HepG2 (cell line): ENCODE data around the gene SMOC1. TPM values are rescaled to one million over a fixed set of nuclear protein-coding genes. Genes with fewer than 3 reads are reported as not detected.
A peak's percentile ranks its signal among the peaks of the same experiment; 100 is the strongest.

Experiments used
- GFI1 ChIP-seq: sonication (generic); formaldehyde crosslinking; IDR thresholded peaks from 2 replicates; pipeline ENCODE4 v1.5.0; 2020; ENCODE audit warnings: missing genetic modification reagents, mild to moderate bottlenecking, borderline replicate concordance
- MATR3 ChIP-seq: sonication (generic); formaldehyde crosslinking; IDR thresholded peaks from 2 replicates; pipeline ENCODE4 v1.4.0; 2020; ENCODE audit warnings: missing genetic modification reagents
- MIER2 ChIP-seq: IDR thresholded peaks from 2 replicates; pipeline ENCODE4 v1.6.1; 2016; ENCODE audit warnings: missing biosample characterization, missing genetic modification reagents
- SOX13 ChIP-seq, 3 experiments: fragments of 450-650 bp in 1 of 3; sonication (generic) in 1 of 3; formaldehyde crosslinking in 1 of 3; IDR thresholded peaks in 2 of 3; conservative IDR thresholded peaks in 1 of 3; 2 replicates each; pipeline versions ENCODE4 v1.5.0 to v1.6.1; 2016 to 2020; ENCODE audit warnings: antibody characterized with exemption in 1 of 3, mild to moderate bottlenecking in 1 of 3, missing compliant biosample characterization in 1 of 3, missing genetic modification reagents in 1 of 3, moderate library complexity in 1 of 3
- TARDBP ChIP-seq: sonication (generic); formaldehyde crosslinking; IDR thresholded peaks from 2 replicates; pipeline ENCODE4 v1.8.0; 2022; ENCODE audit warnings: mild to moderate bottlenecking, missing genetic modification reagents
- ZNF564 ChIP-seq: sonication (generic); formaldehyde crosslinking; IDR thresholded peaks from 2 replicates; pipeline ENCODE4 v1.8.1; 2023; ENCODE audit warnings: mild to moderate bottlenecking, missing genetic modification reagents
- ZNF678 ChIP-seq: sonication (generic); formaldehyde crosslinking; IDR thresholded peaks from 2 replicates; pipeline ENCODE4 v1.4.0; 2020; ENCODE audit warnings: mild to moderate bottlenecking, missing genetic modification reagents
- polyA plus RNA-seq, 8 experiments: library from polyadenylated mRNA; depleted of rRNA in 3 of 8; stranded (reverse) in 7 of 8; unstranded in 1 of 8; fragments of >200 nt; fragmentation: Illumina TruSeq in 4 of 8; extraction: Trizol in 4 of 8; gene quantifications; 2 replicates each; pipeline versions ENCODE4 v1.2.1 to v1.2.3, GENCODE V29; 2011 to 2016; ENCODE audit warnings: low read depth in 4 of 8, missing spikeins in 1 of 8, mixed read lengths in 1 of 8; ENCODE audit not compliant: insufficient read depth in 1 of 8
- total RNA-seq, 5 experiments: library from RNA; depleted of rRNA; stranded (reverse); fragments of >200 nt; fragmentation: Illumina TruSeq; extraction: Trizol; gene quantifications; 2 replicates each; pipeline ENCODE4 v1.2.3, GENCODE V29; 2016; ENCODE audit warnings: low read depth in 1 of 5
- TF ChIP-seq, protein P1 (sequence below): sonication (generic); formaldehyde crosslinking; IDR thresholded peaks from one replicate; pipeline ENCODE4 v1.5.1; 2020; ENCODE audit warnings: mild to moderate bottlenecking, missing genetic modification reagents; ENCODE audit errors: not compliant biosample characterization
- TF ChIP-seq, protein P2 (sequence below): sonication (generic); formaldehyde crosslinking; IDR thresholded peaks from 2 replicates; pipeline ENCODE4 v1.5.0; 2020; ENCODE audit warnings: mild to moderate bottlenecking, missing genetic modification reagents, moderate library complexity
- TF ChIP-seq, protein P3 (sequence below): sonication (generic); formaldehyde crosslinking; IDR thresholded peaks from 2 replicates; pipeline ENCODE4 v1.5.1; 2020; ENCODE audit warnings: missing genetic modification reagents, mild to moderate bottlenecking, borderline replicate concordance
- TF ChIP-seq, protein P4 (sequence below): sonication (generic); formaldehyde crosslinking; IDR thresholded peaks from 2 replicates; pipeline ENCODE4 v1.4.0; 2020; ENCODE audit warnings: mild to moderate bottlenecking, missing genetic modification reagents

SMOC1 gene
- total and polyA plus RNA-seq, 2 of the 13 experiments (the other 11 are each of a cell fraction or from before 2014, with no cell fraction given): 17.8 to 35.6 TPM

DNA sequence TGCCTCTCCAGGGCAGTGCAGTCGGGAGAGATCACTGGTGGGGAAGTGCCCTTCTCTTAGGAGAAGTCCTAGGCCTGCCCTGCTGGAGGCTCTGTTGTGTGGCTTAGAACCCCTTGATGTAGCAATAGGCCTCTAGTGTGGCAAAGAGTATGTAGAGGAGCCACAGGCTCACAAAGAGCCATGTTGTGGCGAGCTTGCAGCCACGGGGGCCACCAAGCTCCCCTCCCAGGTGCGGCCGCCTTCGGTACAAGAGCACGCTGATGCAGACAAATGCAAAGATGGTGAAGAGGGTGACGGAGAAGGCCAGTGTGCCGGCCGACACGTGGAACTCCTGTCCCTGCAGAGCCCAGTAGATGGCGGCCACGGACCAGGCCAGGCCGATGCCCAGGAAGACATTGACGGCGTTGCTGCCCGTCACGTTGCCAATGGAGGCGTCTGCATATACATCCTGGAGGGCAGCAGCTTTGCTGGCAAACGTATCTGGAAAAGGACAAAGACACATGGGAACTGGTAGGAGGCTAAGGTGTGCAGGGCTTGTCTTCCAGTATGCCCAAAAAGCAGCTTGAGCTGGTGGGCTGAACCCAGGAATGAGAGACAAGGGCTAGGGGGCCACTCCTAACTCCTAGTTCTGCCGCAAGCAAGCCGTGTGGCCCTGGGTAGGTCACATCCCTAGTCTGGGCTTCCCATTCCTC lies 166.8 kb downstream of the SMOC1 start (continued):
- TF ChIP-seq, protein P1, sequence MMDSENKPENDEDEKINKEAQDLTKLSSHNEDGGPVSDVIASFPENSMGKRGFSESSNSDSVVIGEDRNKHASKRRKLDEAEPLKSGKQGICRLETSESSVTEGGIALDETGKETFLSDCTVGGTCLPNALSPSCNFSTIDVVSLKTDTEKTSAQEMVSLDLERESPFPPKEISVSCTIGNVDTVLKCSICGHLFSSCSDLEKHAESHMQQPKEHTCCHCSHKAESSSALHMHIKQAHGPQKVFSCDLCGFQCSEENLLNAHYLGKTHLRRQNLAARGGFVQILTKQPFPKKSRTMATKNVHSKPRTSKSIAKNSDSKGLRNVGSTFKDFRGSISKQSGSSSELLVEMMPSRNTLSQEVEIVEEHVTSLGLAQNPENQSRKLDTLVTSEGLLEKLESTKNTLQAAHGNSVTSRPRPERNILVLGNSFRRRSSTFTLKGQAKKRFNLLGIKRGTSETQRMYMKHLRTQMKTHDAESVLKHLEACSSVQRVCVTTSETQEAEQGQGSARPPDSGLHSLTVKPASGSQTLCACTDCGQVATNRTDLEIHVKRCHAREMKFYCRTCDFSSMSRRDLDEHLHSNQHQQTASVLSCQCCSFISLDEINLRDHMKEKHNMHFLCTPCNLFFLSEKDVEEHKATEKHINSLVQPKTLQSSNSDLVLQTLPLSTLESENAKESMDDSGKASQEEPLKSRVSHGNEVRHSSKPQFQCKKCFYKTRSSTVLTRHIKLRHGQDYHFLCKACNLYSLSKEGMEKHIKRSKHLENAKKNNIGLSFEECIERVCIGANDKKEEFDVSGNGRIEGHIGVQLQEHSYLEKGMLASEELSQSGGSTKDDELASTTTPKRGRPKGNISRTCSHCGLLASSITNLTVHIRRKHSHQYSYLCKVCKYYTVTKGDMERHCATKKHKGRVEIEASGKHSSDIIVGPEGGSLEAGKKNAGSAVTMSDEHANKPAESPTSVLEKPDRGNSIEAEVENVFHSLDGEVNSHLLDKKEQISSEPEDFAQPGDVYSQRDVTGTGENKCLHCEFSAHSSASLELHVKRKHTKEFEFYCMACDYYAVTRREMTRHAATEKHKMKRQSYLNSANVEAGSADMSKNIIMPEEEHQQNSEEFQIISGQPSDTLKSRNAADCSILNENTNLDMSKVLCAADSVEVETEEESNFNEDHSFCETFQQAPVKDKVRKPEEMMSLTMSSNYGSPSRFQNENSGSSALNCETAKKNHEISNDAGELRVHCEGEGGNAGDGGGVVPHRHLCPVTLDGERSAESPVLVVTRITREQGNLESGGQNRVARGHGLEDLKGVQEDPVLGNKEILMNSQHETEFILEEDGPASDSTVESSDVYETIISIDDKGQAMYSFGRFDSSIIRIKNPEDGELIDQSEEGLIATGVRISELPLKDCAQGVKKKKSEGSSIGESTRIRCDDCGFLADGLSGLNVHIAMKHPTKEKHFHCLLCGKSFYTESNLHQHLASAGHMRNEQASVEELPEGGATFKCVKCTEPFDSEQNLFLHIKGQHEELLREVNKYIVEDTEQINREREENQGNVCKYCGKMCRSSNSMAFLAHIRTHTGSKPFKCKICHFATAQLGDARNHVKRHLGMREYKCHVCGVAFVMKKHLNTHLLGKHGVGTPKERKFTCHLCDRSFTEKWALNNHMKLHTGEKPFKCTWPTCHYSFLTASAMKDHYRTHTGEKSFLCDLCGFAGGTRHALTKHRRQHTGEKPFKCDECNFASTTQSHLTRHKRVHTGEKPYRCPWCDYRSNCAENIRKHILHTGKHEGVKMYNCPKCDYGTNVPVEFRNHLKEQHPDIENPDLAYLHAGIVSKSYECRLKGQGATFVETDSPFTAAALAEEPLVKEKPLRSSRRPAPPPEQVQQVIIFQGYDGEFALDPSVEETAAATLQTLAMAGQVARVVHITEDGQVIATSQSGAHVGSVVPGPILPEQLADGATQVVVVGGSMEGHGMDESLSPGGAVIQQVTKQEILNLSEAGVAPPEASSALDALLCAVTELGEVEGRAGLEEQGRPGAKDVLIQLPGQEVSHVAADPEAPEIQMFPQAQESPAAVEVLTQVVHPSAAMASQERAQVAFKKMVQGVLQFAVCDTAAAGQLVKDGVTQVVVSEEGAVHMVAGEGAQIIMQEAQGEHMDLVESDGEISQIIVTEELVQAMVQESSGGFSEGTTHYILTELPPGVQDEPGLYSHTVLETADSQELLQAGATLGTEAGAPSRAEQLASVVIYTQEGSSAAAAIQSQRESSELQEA: peak; percentile 23
- TF ChIP-seq SOX13 (IDR thresholded peaks at IDR 0.05): no peak
- TF ChIP-seq SOX13 (CRISPR knock-in tag; conservative IDR thresholded peaks at IDR 0.05 in 1 of 2, IDR thresholded peaks at IDR 0.05 in 1 of 2): no peak; a peak in 1 of 4 replicates
- TF ChIP-seq, protein P2, sequence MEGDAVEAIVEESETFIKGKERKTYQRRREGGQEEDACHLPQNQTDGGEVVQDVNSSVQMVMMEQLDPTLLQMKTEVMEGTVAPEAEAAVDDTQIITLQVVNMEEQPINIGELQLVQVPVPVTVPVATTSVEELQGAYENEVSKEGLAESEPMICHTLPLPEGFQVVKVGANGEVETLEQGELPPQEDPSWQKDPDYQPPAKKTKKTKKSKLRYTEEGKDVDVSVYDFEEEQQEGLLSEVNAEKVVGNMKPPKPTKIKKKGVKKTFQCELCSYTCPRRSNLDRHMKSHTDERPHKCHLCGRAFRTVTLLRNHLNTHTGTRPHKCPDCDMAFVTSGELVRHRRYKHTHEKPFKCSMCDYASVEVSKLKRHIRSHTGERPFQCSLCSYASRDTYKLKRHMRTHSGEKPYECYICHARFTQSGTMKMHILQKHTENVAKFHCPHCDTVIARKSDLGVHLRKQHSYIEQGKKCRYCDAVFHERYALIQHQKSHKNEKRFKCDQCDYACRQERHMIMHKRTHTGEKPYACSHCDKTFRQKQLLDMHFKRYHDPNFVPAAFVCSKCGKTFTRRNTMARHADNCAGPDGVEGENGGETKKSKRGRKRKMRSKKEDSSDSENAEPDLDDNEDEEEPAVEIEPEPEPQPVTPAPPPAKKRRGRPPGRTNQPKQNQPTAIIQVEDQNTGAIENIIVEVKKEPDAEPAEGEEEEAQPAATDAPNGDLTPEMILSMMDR (CRISPR knock-in tag): peak; percentile 100
- TF ChIP-seq, protein P3, sequence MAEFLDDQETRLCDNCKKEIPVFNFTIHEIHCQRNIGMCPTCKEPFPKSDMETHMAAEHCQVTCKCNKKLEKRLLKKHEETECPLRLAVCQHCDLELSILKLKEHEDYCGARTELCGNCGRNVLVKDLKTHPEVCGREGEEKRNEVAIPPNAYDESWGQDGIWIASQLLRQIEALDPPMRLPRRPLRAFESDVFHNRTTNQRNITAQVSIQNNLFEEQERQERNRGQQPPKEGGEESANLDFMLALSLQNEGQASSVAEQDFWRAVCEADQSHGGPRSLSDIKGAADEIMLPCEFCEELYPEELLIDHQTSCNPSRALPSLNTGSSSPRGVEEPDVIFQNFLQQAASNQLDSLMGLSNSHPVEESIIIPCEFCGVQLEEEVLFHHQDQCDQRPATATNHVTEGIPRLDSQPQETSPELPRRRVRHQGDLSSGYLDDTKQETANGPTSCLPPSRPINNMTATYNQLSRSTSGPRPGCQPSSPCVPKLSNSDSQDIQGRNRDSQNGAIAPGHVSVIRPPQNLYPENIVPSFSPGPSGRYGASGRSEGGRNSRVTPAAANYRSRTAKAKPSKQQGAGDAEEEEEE (CRISPR knock-in tag): peak; percentile 42; the same call in 1 of the 2 replicates
- TF ChIP-seq GFI1 (CRISPR knock-in tag): peak; percentile 62; the same call in 1 of the 2 replicates
- TF ChIP-seq ZNF678 (CRISPR knock-in tag): peak; percentile 73; the same call in 1 of the 2 replicates
- TF ChIP-seq ZNF564 (CRISPR knock-in tag): no peak
- peak; percentile 82; the same call in 1 of the 2 replicates for TF ChIP-seq TARDBP (CRISPR knock-in tag)
- TF ChIP-seq MATR3 (CRISPR knock-in tag): no peak
- TF ChIP-seq, protein P4, sequence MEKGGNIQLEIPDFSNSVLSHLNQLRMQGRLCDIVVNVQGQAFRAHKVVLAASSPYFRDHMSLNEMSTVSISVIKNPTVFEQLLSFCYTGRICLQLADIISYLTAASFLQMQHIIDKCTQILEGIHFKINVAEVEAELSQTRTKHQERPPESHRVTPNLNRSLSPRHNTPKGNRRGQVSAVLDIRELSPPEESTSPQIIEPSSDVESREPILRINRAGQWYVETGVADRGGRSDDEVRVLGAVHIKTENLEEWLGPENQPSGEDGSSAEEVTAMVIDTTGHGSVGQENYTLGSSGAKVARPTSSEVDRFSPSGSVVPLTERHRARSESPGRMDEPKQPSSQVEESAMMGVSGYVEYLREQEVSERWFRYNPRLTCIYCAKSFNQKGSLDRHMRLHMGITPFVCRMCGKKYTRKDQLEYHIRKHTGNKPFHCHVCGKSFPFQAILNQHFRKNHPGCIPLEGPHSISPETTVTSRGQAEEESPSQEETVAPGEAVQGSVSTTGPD: no peak
- TF ChIP-seq MIER2 (CRISPR knock-in tag): peak; percentile 90
